Neuronal stem cell (in vitro differentiated cells): Measurements from ENCODE around the gene INPP1.
A peak's percentile ranks its signal among the peaks of the same experiment; 100 is the strongest.

Experiments
- DNase-seq: peaks from one replicate; pipeline ENCODE4 v3.0.0-alpha.2; 2013; ENCODE audit warnings: low spot score
- H2AFZ ChIP-seq: one replicate; pipeline ENCODE4 v1.6.1; 2013; ENCODE audit warnings: mild to moderate bottlenecking, low read length, inconsistent platforms
- H2AK5ac ChIP-seq: 2 replicates; pipeline ENCODE4 v1.6.1; 2013; ENCODE audit warnings: low read depth, mild to moderate bottlenecking, inconsistent platforms, low read length, moderate library complexity, mixed read lengths
- H2BK120ac ChIP-seq: 2 replicates; pipeline ENCODE4 v1.6.1; 2013; ENCODE audit warnings: low read depth, mild to moderate bottlenecking, inconsistent platforms, low read length, moderate library complexity, mixed read lengths
- H2BK12ac ChIP-seq: one replicate; pipeline ENCODE4 v1.6.1; 2013; ENCODE audit warnings: low read length, inconsistent platforms
- H2BK15ac ChIP-seq: 2 replicates; pipeline ENCODE4 v1.6.1; 2013; ENCODE audit warnings: mild to moderate bottlenecking, low read length, inconsistent platforms, mixed read lengths
- H2BK5ac ChIP-seq: one replicate; pipeline ENCODE4 v1.6.1; 2013; ENCODE audit warnings: inconsistent platforms, mild to moderate bottlenecking, low read length, moderate library complexity
- H3K14ac ChIP-seq: one replicate; pipeline ENCODE4 v1.6.1; 2013; ENCODE audit warnings: low read length, inconsistent platforms
- H3K18ac ChIP-seq: 2 replicates; pipeline ENCODE4 v1.6.1; 2013; ENCODE audit warnings: low read length, inconsistent platforms
- H3K23ac ChIP-seq: 2 replicates; pipeline ENCODE4 v1.6.1; 2013; ENCODE audit warnings: low read depth, mild to moderate bottlenecking, mixed read lengths, low read length, inconsistent platforms; ENCODE audit not compliant: poor library complexity
- H3K27ac ChIP-seq: replicated peaks from 3 replicates; pipeline ENCODE4 v1.5.1; 2013; ENCODE audit warnings: low read length, inconsistent platforms
- H3K27me3 ChIP-seq, 3 experiments: 2 replicates each; pipeline ENCODE4 v1.6.1; 2013; ENCODE audit warnings: low read length in 3 of 3, mild to moderate bottlenecking in 2 of 3, inconsistent platforms in 1 of 3, low read depth in 1 of 3, mixed read lengths in 1 of 3, moderate library complexity in 1 of 3; ENCODE audit not compliant: control insufficient read depth in 3 of 3, insufficient read depth in 3 of 3
- H3K36me3 ChIP-seq, 2 donors: replicated peaks in 1 of 2; 2 replicates each; pipeline ENCODE4 v1.6.1; 2013; ENCODE audit warnings: low read length in 2 of 2; ENCODE audit not compliant: control insufficient read depth in 2 of 2, insufficient read depth in 2 of 2
- H3K4ac ChIP-seq: 2 replicates; pipeline ENCODE4 v1.6.1; 2013; ENCODE audit warnings: inconsistent platforms, mild to moderate bottlenecking, low read length, moderate library complexity
- H3K4me1 ChIP-seq, 2 donors: 1 replicate in 1 of 2; 2 replicates in 1 of 2; pipeline ENCODE4 v1.6.1; 2013; ENCODE audit warnings: low read length in 2 of 2, low read depth in 1 of 2; ENCODE audit not compliant: control insufficient read depth in 2 of 2, insufficient read depth in 1 of 2
- H3K4me2 ChIP-seq: one replicate; pipeline ENCODE4 v1.6.1; 2013; ENCODE audit warnings: mild to moderate bottlenecking, low read length, inconsistent platforms; ENCODE audit not compliant: insufficient read depth, poor library complexity, severe bottlenecking
- H3K4me3 ChIP-seq, 2 donors: 2 replicates each; pipeline ENCODE4 v1.5.1; 2013; ENCODE audit warnings: low read length in 2 of 2, mild to moderate bottlenecking in 2 of 2, inconsistent platforms in 1 of 2, moderate library complexity in 1 of 2
- H3K79me1 ChIP-seq: one replicate; pipeline ENCODE4 v1.6.1; 2013; ENCODE audit warnings: low read depth, mild to moderate bottlenecking, inconsistent platforms, low read length, moderate library complexity
- H3K9ac ChIP-seq: one replicate; pipeline ENCODE4 v1.6.1; 2013; ENCODE audit warnings: mild to moderate bottlenecking, low read depth, low read length, inconsistent platforms; ENCODE audit not compliant: poor library complexity
- H3K9me3 ChIP-seq, 2 donors: replicated peaks in 1 of 2; 2 replicates each; pipeline versions ENCODE3 to v1.6.1; 2013; ENCODE audit warnings: low read length in 2 of 2, mild to moderate bottlenecking in 2 of 2, inconsistent platforms in 1 of 2, low read depth in 1 of 2, mixed read lengths in 1 of 2, moderate library complexity in 1 of 2; ENCODE audit not compliant: control insufficient read depth in 2 of 2, insufficient read depth in 1 of 2
- H4K8ac ChIP-seq: one replicate; pipeline ENCODE4 v1.6.1; 2013; ENCODE audit warnings: low read depth, mild to moderate bottlenecking, inconsistent platforms, low read length, moderate library complexity
- H4K91ac ChIP-seq: one replicate; pipeline ENCODE4 v1.6.1; 2013; ENCODE audit warnings: low read length, low read depth, mild to moderate bottlenecking, inconsistent platforms; ENCODE audit not compliant: poor library complexity
- WGBS, 2 donors: extraction: QIAGEN DNeasy Blood & Tissue Kit; methylation state at CpG; one replicate each; pipeline ENCODE4 v1.1.7; 2013; ENCODE audit warnings: missing lambda C conversion rate in 2 of 2, mixed read lengths in 1 of 2; ENCODE audit not compliant: insufficient read length in 2 of 2, insufficient replicate concordance in 1 of 2; ENCODE audit errors: extremely low coverage in 2 of 2; 5-methylcytosine and 5-hydroxymethylcytosine counted together

Gene INPP1

DNA sequence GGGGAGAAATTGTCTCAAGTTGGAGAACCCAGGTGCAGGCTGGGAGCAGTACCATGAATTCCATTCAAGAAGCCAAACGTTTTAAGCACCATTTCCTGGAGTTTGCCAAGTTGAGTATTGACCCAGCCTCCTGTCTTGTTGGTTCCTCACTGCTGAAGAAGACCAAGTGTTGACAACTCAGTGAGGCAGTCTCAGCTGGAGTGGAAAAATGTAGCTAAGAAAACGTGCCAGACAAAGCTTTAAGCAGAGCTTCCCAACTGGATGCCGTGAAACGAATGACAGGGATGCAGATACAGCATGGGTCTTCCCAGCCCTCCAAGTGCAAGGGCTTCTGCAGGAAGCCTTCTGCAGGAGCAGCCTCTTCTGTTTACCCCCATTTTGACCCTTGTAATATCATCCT, 778 bp upstream of the INPP1 start:
- Histone ChIP-seq H3K4me1 (peaks cover 4 to 7% of the 10 kb centered on the region in 2 donors), H3K9me3 (no peaks in the 10 kb centered on the region), H3K36me3 (no peaks in the 10 kb centered on the region), H3K27me3 (peaks cover 0 to 4% (median 2%) of the 10 kb centered on the region in 3 experiments), H2AK5ac (peak overlapping the region; percentile 47), H3K4me2 (no peak overlapping the region), H4K91ac (no peak overlapping the region), H3K14ac (no peak overlapping the region), H2BK15ac (no peak overlapping the region), H2BK120ac (no peak overlapping the region), H4K8ac (no peak overlapping the region), H2BK5ac (no peak overlapping the region), H3K23ac (no peak overlapping the region), H3K27ac (no peak overlapping the region), H3K4ac (no peak overlapping the region), H3K18ac (no peak overlapping the region), H3K4me3 (no peak overlapping the region), H2AFZ (peak overlapping the region; percentile 67), H3K79me1 (no peaks in the 10 kb centered on the region), H2BK12ac (no peak overlapping the region), H3K9ac (no peak overlapping the region)
- WGBS, 2 donors: no CpG with 5 or more reads among the region's 4 CpGs
- no peak for DNase-seq

DNA sequence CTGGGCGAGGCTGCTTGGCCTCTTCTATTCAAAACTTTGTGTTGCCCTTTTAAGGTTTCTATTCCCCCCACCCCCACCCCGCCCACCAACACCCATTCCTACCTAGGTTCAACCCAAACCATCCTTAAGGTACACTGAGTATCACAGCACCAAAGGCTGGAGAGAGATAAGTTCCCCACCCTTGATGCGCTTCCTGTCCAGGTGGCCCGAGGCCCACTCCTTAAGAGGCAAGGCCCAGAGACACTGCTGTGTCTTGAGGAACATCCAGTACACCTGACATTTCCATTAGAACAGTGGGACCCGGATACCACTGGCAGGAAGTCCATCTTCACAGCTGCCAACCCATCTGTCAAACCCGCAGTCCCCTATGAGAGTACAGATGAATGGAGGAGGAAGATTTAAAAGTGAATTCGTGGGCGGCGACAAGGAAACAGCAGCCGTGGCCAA, 277 bp upstream of the INPP1 start:
- H2AFZ ChIP-seq: peak overlapping the region; percentile 99
- no peaks in the 10 kb centered on the region for H3K36me3 ChIP-seq
- no peak overlapping the region for H2BK120ac ChIP-seq
- H3K4me3 ChIP-seq: peak overlapping the region; percentile 67 to 77
- peak overlapping the region; percentile 81 for H2BK15ac ChIP-seq
- no peak overlapping the region for H3K14ac ChIP-seq
- WGBS, 2 donors: no CpG with 5 or more reads among the region's 10 CpGs
- H3K23ac ChIP-seq: no peak overlapping the region
- H4K91ac ChIP-seq: no peak overlapping the region
- H2BK5ac ChIP-seq: peak overlapping the region; percentile 24
- no peak overlapping the region for H4K8ac ChIP-seq
- peaks cover 0 to 4% (median 2%) of the 10 kb centered on the region in 3 experiments for H3K27me3 ChIP-seq
- no peak overlapping the region for H2AK5ac ChIP-seq
- no peak overlapping the region for H3K4ac ChIP-seq
- no peak overlapping the region for H2BK12ac ChIP-seq
- H3K18ac ChIP-seq: peak overlapping the region; percentile 95
- H3K9me3 ChIP-seq: no peaks in the 10 kb centered on the region
- H3K4me1 ChIP-seq: peaks cover 4 to 7% of the 10 kb centered on the region in 2 donors
- no peak for DNase-seq
- peak overlapping the region; percentile 96 for H3K4me2 ChIP-seq
- no peak overlapping the region for H3K27ac ChIP-seq
- peak overlapping the region; percentile 86 for H3K9ac ChIP-seq
- H3K79me1 ChIP-seq: no peaks in the 10 kb centered on the region

DNA sequence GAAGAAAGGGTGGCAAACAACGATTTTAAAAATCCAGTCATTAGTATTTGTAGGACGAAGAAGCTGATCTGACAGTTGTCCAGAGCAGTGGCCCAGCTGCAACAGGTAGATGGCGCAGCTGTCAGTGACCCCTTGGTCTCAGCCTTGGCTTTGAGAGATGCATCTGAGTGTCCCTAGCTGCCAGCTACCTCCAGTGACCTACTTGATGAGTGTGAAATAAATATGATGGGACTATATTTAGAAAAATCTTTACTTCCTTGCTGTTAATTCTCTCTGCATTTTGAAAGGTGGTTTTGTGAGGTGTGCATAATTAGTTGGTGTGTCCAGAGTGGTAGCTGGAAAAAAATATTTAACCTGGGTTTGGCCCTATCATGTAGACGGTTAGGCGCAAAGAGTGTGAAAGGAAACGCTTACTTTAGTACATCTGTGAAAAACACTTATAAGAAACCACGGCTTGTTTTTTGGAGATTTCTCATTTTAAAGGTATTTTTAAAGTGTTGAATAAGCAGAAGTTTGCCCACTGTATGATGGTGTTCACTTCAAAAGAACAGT, 963 bp downstream of the INPP1 start:
- H2BK12ac ChIP-seq: no peak overlapping the region
- no peaks in the 10 kb centered on the region for H3K79me1 ChIP-seq
- H2BK5ac ChIP-seq: no peak overlapping the region
- H4K8ac ChIP-seq: no peak overlapping the region
- H3K4me1 ChIP-seq: peaks cover 4 to 7% of the 10 kb centered on the region in 2 donors
- H3K4me3 ChIP-seq: peak overlapping the region; percentile 67 to 77
- no peak overlapping the region for H3K14ac ChIP-seq
- peaks cover 0 to 4% (median 2%) of the 10 kb centered on the region in 3 experiments for H3K27me3 ChIP-seq
- no peak overlapping the region for H2BK120ac ChIP-seq
- no peak overlapping the region for H4K91ac ChIP-seq
- DNase-seq: no peak
- H3K27ac ChIP-seq: no peak overlapping the region
- H3K18ac ChIP-seq: no peak overlapping the region
- H2BK15ac ChIP-seq: peak overlapping the region; percentile 81
- H2AK5ac ChIP-seq: no peak overlapping the region
- no CpG with 5 or more reads among the region's 7 CpGs for WGBS, 2 donors
- no peak overlapping the region for H3K23ac ChIP-seq
- no peak overlapping the region for H3K9ac ChIP-seq
- H3K4me2 ChIP-seq: peak overlapping the region; percentile 96
- peak overlapping the region; percentile 99 for H2AFZ ChIP-seq
- no peaks in the 10 kb centered on the region for H3K36me3 ChIP-seq
- H3K4ac ChIP-seq: no peak overlapping the region
- no peaks in the 10 kb centered on the region for H3K9me3 ChIP-seq

DNA sequence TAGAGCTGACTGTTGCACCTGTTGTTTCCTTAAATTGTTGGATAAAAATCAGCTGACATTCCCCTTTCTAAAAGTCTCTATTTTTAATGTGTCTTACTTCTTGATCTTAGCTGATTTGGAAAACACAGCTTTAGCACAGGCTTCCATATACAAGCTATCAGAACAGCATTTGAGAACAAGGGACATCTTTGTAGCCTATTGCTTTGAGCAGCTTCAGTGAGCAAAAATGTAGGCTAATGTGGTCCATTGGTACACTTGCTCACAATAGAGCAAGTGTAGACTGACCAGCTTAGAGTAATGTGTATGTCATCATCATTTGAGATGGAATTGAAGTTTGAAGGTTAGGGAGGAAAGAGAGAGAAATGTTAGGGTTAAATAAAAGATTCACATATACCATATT, 7.0 kb downstream of the INPP1 start:
- Histone ChIP-seq H4K8ac (no peak overlapping the region), H2AFZ (no peak overlapping the region), H3K36me3 (no peaks in the 10 kb centered on the region), H3K14ac (no peak overlapping the region), H3K9ac (no peak overlapping the region), H3K4ac (no peak overlapping the region), H2BK120ac (no peak overlapping the region), H3K27me3 (no peaks in the 10 kb centered on the region), H2AK5ac (no peak overlapping the region), H3K23ac (no peak overlapping the region), H3K27ac (no peak overlapping the region), H4K91ac (no peak overlapping the region), H2BK15ac (no peak overlapping the region), H3K4me2 (no peak overlapping the region), H2BK12ac (no peak overlapping the region), H2BK5ac (no peak overlapping the region), H3K18ac (no peak overlapping the region), H3K4me3 (no peak overlapping the region), H3K79me1 (no peaks in the 10 kb centered on the region), H3K4me1 (no peaks in the 10 kb centered on the region), H3K9me3 (no peaks in the 10 kb centered on the region)
- no peak for DNase-seq
